Myocyte (in vitro differentiated cells): ENCODE results near the gene ERMAP. TPM values are rescaled to one million over a fixed set of nuclear protein-coding genes. Genes with fewer than 3 reads are reported as not detected.
A peak's percentile ranks its signal among the peaks of the same experiment; 100 is the strongest.
"Not testable (repeated sequence)": the region's sequence is repeated elsewhere in the genome, so short reads cannot be mapped to it uniquely, and the experiment has no call there.

ENCODE experiments used
- DNase-seq: peaks from one replicate; pipeline ENCODE4 v3.0.0-alpha.2; 2012; ENCODE audit warnings: low read depth
- total RNA-seq: library from RNA; depleted of rRNA; stranded (reverse); fragments of >200 nt; gene quantifications from 2 replicates; pipeline ENCODE4 v1.2.3, GENCODE V29; 2014

ERMAP gene
- total RNA-seq, 1 donor from 2014 or later: 15.9 TPM

DNA sequence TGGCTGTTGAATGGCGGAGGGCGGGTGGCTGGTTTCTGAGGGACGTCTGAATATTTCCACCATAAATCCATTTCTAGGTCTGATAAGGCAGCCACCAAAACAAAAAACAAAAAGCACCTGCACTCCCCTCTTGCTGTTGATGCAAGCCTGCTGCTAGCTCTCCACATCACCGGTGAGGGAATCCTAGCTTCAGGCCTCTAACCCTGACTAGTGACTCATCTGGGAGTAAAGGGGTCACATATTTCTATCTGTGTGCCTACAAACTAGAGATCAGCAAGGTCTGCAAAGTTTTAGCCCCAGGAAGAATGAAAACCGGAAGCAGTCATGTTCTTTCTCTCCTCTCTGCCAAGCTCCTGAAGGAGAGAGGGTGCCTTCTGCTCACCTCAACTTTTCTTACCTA lies 10.3 kb upstream of the ERMAP start:
- peak; percentile 56 for DNase-seq

DNA sequence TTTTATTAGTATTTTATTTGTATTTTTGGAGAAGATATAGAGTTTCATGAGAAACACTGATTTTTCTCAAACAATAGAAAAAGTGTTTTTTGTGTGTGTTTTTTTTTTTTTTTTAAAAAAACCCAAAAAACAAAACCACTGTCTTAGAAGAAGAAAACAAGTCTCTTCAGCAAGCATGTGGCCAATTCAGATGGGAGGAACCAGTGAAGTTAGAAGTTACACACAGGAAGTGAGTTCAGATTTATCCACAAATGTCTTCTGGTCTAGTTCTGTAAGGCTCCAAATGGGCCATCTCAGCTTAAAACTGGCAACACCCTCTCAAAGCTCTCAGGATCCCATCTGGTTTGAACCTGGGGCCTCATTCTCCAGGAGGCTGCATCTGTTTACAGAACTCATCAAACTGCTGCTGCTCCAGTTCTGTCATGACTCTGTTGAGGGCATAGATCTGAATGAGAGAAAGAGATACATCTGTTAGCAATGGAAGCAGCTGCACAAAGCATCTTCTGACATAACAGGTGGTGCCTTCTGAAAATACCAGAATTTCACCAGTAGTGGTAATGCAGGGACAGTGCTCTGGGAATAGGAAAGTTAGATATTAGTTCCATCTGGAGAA lies 9.8 kb upstream of the ERMAP start:
- DNase-seq: peak; percentile 91

DNA sequence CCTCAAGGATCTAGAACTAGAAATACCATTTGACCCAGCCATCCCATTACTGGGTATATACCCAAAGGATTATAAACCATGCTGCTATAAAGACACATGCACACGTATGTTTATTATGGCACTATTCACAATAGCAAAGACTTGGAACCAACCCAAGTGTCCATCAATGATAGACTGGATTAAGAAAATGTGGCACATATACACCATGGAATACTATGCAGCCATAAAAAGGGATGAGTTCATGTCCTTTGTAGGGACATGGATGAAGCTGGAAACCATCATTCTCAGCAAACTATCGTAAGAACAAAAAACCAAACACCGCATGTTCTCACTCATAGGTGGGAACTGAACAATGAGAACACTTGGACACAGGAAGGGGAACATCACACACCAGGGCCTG lies 2.1 kb upstream of the ERMAP start:
- DNase-seq: not testable (repeated sequence)

DNA sequence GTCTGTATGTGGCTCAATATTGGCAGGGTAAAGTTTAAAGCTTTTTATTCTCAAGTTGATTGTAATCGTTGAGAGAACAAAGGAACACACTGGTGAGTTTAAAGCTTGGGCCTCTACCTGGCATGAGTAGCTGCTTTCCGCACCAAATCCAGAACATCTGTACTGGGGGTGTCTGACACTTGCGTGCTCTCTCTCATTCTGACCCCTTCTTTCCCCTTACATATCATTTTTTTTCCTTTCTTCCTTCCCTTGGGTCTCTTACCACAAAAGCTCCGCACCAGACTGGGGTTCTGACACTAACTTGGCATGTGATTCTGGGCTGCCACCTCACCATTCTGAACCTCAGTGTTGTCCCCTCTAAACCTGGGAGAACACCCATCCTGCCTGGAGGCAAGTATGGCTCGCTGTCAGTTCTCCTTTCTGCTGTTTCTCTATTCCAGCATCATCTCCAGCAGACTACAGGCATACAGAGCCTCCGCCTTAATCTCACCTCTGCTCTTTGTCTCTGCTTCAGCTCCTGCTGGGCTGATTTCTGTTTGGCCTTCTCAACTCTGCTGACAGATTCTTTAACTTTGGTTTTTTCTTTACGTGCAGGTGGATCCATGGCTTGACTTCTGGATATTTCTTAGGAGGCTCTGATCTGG lies 859 bp upstream of the ERMAP start:
- DNase-seq: no peak

DNA sequence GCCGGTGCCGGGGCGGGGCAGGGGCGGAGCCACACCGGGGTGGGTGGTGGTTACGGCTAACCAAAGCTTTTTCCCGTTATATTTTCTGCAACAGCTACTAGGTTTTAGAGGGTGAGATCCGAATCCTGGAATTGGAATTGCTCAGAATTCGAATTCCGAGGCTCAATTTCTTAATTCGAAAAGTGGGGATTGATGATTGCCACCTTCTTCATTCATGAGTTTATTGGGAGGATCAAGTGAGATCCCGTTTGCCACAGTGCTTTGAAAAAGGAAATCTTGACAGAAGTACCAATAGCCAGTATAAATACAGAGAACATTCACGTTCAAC lies 482 bp downstream of the ERMAP start:
- DNase-seq: no peak

DNA sequence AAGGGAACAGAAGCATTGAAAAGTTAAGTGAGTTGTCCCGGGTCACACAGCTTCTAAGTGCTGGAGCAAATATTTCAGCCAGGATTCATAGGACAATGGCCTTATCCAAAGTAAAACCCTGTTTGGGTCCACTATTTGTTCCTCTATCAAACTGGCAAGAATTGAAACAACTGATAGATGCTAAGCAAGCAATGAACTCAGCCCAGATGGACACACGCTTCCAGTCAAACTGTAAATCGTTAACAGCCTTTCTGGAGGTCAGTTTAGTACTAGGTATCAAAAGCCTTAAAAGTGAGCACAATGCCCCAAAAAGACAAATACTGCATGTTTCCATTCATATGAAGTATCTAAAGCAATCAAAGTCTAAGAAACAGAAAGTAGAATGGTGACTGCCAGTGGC lies 1.1 kb downstream of the ERMAP start:
- DNase-seq: no peak

DNA sequence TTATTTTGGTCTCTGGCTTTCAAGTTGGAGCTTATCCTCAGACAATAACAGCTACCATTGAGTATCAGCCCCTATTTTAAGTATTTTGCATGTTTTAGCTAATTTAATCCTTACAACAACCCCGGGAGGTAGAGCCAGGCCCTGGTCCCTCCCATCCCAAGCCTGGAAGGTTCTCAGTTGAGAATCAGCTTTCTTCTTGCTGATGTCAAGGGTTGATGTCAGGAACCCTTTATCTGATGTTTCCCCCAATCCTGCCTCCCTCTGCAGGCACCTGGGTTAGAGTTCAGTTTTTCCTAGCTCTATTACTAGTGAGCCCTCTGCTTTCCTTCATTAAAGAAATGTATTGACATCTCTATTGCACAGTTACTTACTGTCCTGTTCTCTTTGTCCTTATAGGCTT lies 3.9 kb downstream of the ERMAP start:
- DNase-seq: no peak

DNA sequence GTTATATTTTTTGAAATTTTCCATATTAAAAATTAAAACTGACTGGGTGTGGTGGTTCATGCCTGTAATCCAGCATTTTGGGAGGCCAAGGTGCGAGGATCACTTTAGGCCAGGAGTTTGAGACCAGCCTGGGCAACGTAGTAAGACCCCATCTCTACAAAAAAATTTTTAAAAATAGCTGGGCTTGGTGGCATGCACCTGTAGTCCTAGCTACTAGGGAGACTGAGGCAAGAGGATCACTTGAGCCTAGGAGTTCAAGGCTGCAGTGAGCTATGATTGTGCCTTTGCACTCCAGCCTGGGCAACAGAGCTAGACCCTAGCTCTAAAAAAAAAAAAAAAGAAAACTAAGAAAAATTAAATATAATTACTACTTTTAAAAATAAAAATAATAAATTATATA lies 4.8 kb downstream of the ERMAP start:
- DNase-seq: no peak

DNA sequence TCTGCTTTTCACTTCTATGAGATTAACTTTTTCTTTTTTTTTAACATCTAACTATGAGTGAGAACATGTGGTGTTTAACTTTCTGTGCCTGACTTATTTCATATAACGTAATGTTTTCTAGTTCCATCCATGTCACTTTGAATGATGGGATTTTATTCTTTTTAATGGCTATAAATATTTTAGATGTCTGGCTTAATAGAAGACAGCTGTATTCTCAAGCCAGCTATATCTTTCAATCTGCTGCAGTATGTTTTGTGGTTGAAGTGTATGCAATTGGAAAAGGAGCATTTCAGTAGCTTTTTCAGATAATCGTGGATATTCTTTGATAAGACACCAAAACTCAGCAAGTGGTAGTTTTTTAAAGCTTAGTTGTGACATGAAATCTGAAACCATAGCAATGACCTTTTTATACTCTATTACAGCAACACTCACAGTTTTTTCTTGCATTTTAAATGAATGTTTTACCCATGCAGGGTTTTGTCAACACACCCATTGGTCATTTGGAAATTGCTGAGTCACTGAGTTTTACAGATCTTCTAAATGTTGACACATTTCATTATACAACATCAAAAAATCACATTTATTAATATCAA lies 6.0 kb downstream of the ERMAP start:
- DNase-seq: no peak

DNA sequence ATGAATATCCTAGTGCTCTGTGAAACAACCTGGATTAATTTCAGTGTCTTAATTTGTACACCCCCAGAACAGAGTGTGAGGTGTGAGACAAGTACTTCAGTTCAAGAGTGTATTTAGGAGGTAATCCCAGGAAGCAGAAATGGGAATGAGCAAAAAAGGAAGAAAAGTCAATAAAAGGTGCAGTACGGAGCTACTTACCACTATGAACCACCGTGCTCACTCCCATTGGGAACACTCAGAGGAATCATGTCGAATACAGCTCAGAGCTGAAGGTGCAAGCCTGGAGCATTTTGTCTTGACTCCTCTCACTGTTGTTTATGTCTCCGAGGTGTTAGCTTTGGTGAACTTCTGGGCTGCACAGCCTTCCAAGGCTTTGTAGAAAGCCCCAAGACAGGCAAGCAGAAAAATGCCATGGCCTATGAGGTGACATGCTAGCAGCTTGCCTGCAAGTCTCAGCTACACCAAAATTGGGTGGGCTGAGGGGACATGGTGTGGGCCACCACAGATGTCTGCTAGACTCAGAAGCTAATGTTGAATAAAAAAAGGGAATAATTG lies 7.6 kb downstream of the ERMAP start:
- DNase-seq: no peak

DNA sequence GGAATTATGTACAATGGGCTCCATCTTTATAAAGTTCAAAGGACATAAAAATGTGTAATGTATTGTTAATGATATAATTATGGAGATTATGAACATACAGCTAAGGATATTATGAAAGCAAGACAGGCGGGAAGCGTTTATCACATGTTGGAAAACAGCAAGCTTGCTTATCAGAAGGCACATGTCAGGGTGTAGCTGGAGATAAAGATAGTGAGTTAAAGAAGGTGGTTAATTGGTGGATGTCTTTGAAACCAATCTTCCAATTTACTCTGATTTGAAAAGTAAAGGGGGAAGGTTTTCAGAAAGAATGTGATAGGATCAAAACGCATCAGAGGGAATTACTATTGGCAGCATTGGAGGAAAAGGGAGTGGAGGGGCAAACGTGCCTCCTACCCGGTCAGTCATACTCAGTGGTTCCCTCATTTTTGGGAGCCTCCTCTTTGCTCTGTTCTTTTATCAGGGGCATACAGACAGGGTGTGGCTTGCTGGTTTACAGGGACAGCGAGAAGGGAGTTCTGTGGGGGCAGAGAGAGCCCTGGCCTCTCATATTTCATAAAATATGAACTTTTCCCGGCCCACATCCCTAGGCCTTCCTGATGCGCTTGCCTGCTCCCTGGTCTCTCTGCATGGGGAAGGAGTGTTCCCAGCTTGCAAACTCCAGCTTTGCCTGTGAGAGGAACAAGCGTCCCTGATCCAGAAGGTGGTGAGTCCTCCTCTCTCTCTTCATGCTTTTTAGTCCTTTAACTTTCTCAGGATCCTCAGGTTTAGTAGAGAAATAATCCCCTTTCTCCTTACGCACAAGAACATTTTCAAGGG lies 8.3 kb downstream of the ERMAP start:
- DNase-seq: no peak

DNA sequence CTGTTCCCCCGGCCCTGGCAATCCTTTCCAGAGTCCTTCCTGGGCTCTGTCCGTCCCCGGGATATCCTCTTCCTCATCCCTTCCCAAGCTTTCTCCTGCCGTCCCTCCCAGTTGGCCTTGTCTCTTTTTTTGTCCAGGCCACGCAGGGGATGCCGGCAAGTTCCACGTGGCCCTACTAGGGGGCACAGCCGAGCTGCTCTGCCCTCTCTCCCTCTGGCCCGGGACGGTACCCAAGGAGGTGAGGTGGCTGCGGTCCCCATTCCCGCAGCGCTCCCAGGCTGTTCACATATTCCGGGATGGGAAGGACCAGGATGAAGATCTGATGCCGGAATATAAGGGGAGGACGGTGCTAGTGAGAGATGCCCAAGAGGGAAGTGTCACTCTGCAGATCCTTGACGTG lies 13.7 kb downstream of the ERMAP start:
- no peak for DNase-seq

DNA sequence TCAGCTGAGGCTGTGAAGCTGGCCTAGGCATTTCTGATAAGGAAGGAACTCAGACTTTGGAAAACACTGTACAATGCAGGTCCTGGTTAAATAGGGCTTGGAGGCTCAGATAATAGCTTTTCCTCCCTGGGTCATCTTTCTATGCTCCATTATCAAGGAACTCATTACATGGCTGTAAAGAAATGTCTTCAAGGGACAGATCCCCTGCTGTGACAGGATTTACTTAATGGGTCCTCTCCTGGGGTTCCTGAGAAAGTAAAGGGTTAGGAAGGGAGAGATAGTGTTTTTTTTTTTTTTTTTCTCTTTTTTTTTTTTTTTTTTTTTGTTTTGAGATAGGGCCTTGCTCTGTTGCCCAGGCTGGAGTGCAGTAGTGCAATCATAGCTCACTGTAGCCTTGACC lies 14.4 kb downstream of the ERMAP start:
- DNase-seq: no peak

DNA sequence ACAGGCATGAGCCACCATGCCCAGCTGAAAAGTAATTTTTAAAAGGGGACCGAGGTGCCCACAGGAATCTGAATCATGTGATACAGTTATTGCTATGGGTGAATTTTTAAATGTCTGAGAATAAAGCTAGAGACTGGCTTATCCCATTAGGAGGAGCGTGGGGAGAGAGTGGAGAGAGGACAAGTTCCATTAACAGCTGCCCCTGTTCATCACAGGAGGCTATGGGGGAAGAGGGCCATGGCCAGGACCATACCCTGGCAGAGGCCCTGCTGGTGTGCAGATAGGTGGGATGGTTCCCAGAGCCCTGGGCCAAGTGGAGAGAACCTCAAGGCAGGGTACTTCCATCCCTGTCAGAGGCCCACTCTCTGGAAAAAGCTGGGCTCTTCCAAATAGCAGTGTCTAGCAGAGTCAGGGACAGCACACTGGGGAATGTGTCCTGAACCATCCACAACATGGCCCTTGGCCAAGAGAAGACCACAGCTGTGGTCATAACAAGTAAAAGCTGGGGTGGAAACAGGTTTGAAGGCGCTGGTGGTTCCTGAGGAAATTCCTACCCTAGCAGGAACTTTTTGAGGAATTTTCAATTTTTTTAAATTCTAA lies 15.8 kb downstream of the ERMAP start:
- DNase-seq: peak; percentile 88

DNA sequence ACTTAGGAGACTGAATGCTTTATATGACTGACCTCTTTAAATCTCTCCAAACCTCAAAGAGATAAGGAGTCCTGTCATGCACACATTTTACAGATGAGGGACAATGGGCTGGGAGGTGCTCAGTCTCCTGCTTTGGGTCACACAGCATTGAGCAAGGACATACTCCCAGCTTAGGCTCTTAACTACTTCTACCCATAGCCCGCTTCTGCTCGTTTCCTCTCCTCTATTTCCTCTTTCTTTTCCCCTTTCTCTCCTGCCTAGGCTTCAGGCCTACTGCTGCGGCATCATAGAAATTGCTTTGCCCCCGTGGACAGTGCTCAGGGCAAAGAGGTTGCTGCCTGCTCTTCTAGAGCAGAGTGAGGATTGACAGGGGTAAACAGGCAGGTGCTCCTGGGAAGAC lies 17.1 kb downstream of the ERMAP start:
- DNase-seq: no peak

DNA sequence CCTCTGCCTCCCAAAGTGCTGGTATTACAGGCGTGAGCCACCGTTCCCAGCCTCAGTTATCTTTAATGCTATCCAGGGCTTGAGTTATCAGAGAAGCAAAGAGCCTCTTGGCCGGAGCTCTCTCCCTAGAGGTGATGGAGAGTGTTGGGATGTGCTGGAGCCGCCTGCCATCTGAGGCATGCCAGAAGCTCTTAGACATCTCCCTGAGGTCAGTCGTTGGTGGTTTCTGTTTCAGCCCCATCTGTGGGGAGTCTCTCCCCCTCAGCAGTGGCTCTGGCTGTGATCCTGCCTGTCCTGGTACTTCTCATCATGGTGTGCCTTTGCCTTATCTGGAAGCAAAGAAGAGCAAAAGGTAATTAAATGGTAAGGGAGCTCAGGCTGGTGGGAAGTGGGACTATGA lies 17.9 kb downstream of the ERMAP start:
- DNase-seq: no peak

DNA sequence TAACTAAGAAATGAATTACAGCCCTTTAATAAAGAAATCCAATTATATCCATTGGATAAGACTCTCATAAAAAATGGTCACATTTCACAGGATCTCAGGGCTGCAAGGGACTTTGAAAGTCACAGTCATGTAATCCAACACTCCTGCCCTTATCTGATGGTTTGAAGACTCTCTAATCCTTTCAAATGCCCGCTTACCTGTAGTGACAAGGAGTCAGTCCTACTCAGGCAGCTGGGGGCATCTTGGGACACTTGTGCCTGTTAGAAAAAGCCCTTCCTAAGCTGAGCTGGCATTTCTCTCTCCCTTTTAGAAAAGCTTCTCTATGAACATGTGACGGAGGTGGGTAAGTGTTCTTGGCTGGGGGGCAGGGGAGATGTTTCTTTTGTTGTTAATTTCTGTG lies 18.5 kb downstream of the ERMAP start:
- no peak for DNase-seq

DNA sequence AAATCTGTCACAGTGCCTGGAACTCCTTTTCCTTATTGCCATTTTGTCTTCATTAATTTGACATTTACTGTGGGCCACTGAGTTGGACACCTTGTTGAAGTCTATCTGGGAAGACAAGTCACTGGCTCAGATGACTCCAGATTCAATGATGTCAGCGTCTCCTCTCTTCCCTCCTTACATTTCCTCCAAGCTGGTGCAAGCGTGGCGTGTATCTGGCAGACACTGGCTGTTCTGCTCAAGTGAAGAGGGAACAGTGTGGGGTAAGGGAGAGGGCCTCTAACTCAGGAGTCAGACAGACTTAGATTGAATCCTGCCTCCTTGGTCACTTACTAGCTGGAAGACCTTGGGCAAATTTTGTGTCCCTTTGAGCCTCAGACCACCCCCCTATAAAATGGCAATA lies 20.8 kb downstream of the ERMAP start:
- no peak for DNase-seq

DNA sequence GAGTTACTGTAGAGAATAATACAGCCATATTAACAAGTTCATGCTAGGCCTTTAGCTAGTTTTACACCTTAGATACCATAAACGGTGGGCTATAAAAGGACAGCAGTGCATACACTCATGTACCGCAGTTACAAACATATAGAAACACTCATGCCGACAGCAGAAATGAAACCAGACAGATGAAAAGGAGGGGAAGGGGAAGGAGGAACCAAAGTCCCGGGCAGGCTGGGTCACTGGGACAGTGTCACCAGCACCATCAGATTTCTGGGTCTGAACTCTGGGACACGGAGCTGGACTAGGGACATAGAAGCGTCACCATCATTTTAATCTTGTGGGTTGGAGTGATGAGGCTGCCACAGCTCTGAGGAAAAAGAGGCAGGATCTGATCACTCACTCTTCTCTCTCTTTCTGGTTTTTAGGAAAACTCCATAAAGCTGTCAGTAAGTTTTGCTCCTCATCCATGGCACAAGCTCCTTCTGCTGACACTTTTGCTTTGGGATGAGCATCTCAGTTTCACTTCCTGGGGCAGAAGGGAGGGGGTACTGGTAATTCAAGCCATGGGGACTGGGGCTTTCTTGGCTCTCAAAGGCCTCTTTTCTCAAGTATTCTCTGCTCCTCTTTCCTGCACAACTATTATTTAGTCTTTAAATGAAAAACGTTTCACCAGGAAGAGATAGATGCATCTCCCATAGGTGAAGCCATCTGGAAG lies 21.7 kb downstream of the ERMAP start:
- no peak for DNase-seq

DNA sequence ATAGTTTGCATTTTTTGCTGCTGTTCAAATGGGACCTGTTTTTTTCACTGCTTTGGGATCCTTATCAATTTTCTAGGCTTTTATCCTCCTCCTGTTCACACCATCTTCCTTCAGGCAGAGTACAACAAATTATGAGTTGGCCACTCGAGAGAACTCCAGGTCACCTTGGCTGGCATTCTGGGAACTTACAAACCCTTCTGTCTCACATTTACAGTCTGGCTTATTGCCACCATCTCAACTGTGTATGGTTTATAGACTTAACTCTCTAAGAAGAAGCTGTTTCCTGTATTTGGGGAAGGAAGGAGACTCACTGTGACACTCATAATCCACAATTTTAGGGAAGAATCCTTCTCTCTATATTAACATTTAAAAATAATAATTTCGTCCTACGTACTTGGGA lies 24.1 kb downstream of the ERMAP start:
- no peak for DNase-seq
